Activated CD8-positive, alpha-beta memory T cell treated with anti-CD3 and anti-CD28 coated beads, Interleukin-2, amount 10 ng/mL, durations not matched to agents 7 days and 5 days (primary cell): ENCODE data around the gene IGSF9B. TPM values are rescaled to one million over a fixed set of nuclear protein-coding genes. Genes with fewer than 3 reads are reported as not detected.

Experiments used
- ATAC-seq: fragments of 150-1000 bp; cut with Tn5 transposase; one replicate; pipeline ENCODE4 v1.10.0; 2021; ENCODE audit warnings: moderate library complexity
- CTCF ChIA-PET: fragments of 350-600 bp; sonication (Branson Sonifier 250); formaldehyde crosslinking; loops from one replicate; lab custom pipeline; 2021; ENCODE audit warnings: antibody characterized with exemption; lab: Charles Lee
- DNase-seq: peaks from one replicate; pipeline ENCODE4 v3.0.0-alpha.2; 2020
- H3K27ac Mint-ChIP-seq: one replicate; pipeline ENCODE4 v1.8.0; 2021; ENCODE audit warnings: mild to moderate bottlenecking, mixed read lengths
- H3K27me3 Mint-ChIP-seq: one replicate; pipeline ENCODE4 v1.8.0; 2021; ENCODE audit warnings: mixed read lengths
- H3K36me3 Mint-ChIP-seq: one replicate; pipeline ENCODE4 v1.8.0; 2021; ENCODE audit warnings: mild to moderate bottlenecking, mixed read lengths
- H3K4me1 Mint-ChIP-seq: one replicate; pipeline ENCODE4 v1.8.0; 2021; ENCODE audit warnings: mixed read lengths
- H3K4me3 Mint-ChIP-seq: one replicate; pipeline ENCODE4 v1.8.0; 2021; ENCODE audit warnings: mild to moderate bottlenecking, moderate library complexity, mixed read lengths
- H3K9me3 Mint-ChIP-seq: one replicate; pipeline ENCODE4 v1.8.0; 2022; ENCODE audit warnings: low read depth, mixed read lengths
- total RNA-seq, 2 experiments: library from RNA; stranded (reverse); gene quantifications; one replicate each; pipeline ENCODE4 v1.2.3, GENCODE V29; 2021

IGSF9B gene
- total RNA-seq, 2 experiments from 2014 or later: 19.6 to 34.5 TPM

- no peaks in the 10 kb centered on the region for H3K9me3 Mint-ChIP-seq
- H3K27me3 Mint-ChIP-seq: no peaks in the 10 kb centered on the region
- no peak overlapping the region for H3K27ac Mint-ChIP-seq
- no peak for ATAC-seq
- peaks cover 3% of the 10 kb centered on the region for H3K36me3 Mint-ChIP-seq
- no peak overlapping the region for H3K4me3 Mint-ChIP-seq
- CTCF ChIA-PET: interaction anchor here (1.8 kb wide), 1 partner anchor 10 kb away, joined by 7 read pairs; no protein-coding TSS in a partner anchor
- H3K4me1 Mint-ChIP-seq: no peaks in the 10 kb centered on the region
- no peak for DNase-seq
Measured at GRCh38 chr11:133917921-133918607, 38.7 kb downstream of the IGSF9B start.

DNA sequence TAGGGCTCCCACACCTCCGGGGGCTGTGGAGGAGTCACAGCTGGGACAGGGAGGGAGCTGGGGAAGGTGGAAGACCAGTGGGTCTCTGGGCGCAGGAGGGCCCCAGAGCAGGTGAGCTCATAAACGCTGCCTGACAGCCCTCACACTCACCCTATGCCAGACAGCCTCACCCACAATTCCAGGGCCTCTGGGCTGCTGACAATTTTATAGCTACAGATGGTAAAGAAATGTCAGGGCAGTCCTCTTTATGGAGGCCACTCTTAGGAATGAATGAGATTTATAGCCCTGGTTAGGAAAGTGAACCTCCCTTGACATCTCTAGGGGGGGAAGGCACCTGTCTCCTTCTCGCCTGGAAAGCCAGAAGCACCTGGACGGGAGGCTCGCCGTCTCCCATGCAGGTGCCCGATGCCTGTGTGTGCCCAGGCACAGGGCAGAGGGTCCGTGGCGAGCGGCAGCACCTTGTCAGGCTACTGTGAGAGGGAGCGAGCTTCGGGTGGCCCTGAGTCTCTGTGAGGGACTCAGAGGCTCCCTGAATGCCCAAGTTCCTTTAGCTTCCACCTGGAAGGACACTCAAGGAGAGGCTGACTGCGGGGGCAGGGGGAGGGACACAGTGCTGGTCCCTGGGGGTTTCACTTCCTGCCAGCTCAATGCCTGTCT lies 39.9 kb downstream of the IGSF9B start:
- Mint-ChIP-seq H3K4me1 (no peaks in the 10 kb centered on the region), H3K27ac (no peak overlapping the region), H3K4me3 (no peak overlapping the region), H3K27me3 (no peaks in the 10 kb centered on the region), H3K9me3 (no peaks in the 10 kb centered on the region), H3K36me3 (peaks cover 3% of the 10 kb centered on the region)
- CTCF ChIA-PET: interaction anchor here (0.8 to 3.0 kb wide), 2 partner anchors 11 to 271 kb away, joined by 3 to 14 read pairs; no protein-coding TSS in a partner anchor
- ATAC-seq (no peak), DNase-seq (no peak)

DNA sequence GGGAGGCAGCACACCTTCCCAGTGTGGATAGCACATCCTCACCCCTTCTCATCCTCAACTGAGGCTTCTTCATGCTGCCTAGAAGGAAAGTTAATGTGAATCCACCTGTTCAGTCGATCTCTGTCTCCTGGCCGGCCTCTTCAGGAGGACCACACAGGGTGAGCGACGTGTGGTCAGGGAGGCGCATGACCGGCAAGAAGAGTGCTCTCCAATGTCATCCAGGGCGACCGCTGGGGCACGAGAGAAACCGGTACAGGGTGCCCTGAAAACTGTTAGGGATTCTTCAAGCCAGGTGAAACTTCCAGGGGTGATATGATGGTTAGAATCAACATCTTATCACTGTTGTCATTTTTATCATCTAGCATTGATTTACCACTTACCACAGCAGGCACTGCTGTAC lies 43.0 kb downstream of the IGSF9B start:
- CTCF ChIA-PET: no interaction called here
- Mint-ChIP-seq H3K4me1 (no peaks in the 10 kb centered on the region), H3K27me3 (no peaks in the 10 kb centered on the region), H3K36me3 (no peaks in the 10 kb centered on the region), H3K27ac (no peak overlapping the region), H3K4me3 (no peak overlapping the region), H3K9me3 (no peaks in the 10 kb centered on the region)
- no peak for ATAC-seq
- DNase-seq: no peak

- DNase-seq (no peak), ATAC-seq (no peak)
- Mint-ChIP-seq H3K4me3 (no peak overlapping the region), H3K36me3 (peaks cover 2% of the 10 kb centered on the region), H3K27me3 (no peaks in the 10 kb centered on the region), H3K27ac (no peak overlapping the region), H3K9me3 (no peaks in the 10 kb centered on the region), H3K4me1 (no peaks in the 10 kb centered on the region)
- CTCF ChIA-PET: no interaction called here
Measured at GRCh38 chr11:133911171-133911570, 45.6 kb downstream of the IGSF9B start.

DNA sequence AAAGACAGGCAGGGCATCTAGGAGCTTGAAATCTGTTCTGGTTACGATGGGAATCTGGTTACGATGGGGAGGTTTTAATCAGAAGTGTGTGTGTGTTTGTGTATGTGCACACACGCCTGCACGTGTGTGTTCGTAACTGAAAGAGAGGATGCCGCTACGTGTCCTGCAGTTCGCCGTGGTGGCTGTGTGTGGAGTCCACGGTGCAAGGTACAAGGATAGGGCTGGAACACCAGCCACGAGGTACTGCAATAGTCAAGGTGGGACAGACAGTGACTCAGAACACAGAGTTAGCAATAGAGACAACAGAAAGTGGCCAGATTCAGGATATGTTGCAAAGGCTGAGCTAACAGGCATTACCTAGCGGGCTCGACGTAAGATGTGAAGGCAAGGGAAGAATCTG lies 46.7 kb downstream of the IGSF9B start:
- CTCF ChIA-PET: no interaction called here
- H3K36me3 Mint-ChIP-seq: peaks cover 5% of the 10 kb centered on the region

GRCh38 chr11:133908827-133909226 lies 47.9 kb downstream of the IGSF9B start:
- Mint-ChIP-seq H3K36me3 (peaks cover 5% of the 10 kb centered on the region), H3K27me3 (no peaks in the 10 kb centered on the region), H3K4me3 (no peak overlapping the region), H3K27ac (no peak overlapping the region), H3K4me1 (no peaks in the 10 kb centered on the region), H3K9me3 (no peaks in the 10 kb centered on the region)
- no peak for ATAC-seq
- CTCF ChIA-PET: no interaction called here
- no peak for DNase-seq

More for the DNA sequence above, 46.7 kb downstream of the IGSF9B start:
- no peaks in the 10 kb centered on the region for H3K9me3 Mint-ChIP-seq
- H3K4me3 Mint-ChIP-seq: no peak overlapping the region
- ATAC-seq (no peak), DNase-seq (no peak)
- no peaks in the 10 kb centered on the region for H3K27me3 Mint-ChIP-seq
- H3K4me1 Mint-ChIP-seq: no peaks in the 10 kb centered on the region
- no peak overlapping the region for H3K27ac Mint-ChIP-seq

GRCh38 chr11:133907841-133908241 lies 48.9 kb downstream of the IGSF9B start:
- no peaks in the 10 kb centered on the region for H3K27me3 Mint-ChIP-seq
- no peaks in the 10 kb centered on the region for H3K4me1 Mint-ChIP-seq
- H3K27ac Mint-ChIP-seq: no peak overlapping the region
- CTCF ChIA-PET: no interaction called here
- DNase-seq: no peak
- no peaks in the 10 kb centered on the region for H3K9me3 Mint-ChIP-seq
- H3K4me3 Mint-ChIP-seq: no peak overlapping the region
- peaks cover 5% of the 10 kb centered on the region for H3K36me3 Mint-ChIP-seq
- ATAC-seq: no peak

DNA sequence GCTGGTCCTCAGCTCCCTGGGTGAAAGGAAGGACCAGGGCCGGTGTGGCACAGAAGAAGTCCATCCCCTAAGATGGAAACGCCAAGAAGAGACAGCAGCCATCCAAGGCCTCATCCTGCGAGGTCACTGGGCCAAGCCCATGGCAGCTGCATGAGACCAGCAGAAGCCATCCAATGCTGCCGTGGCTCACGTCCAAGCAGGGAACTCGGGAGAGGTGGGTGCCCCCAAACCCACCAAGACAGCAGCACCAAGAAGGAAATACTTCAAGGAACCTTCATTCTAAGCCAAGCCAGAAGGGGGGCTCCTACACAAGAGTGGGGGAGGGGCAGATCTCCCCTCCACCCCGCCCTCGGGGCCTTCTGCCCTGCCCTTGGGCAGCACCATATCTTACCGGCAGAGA lies 49.6 kb downstream of the IGSF9B start:
- ATAC-seq: no peak

DNA sequence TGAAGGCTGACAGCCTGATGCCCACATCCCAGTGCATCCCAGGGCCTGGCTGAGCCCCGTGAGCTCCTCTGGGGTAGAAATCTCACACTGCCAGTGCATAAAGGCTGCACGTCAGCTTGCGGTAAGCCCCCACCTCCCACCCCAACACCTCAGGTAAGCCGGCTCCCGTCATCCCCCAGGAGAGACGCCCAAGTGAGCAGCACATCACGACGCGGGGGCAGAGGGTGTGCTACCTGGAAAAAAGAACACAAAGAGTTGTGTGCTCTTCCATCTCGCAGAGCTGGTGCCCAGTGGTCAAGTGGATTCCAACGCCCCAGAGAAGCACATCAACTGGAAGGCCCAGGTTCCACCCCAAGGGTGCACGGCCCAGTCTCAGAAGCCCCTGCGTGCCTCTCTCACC lies 50.0 kb downstream of the IGSF9B start:
- Mint-ChIP-seq H3K4me3 (no peak overlapping the region), H3K27ac (no peak overlapping the region), H3K27me3 (no peaks in the 10 kb centered on the region), H3K36me3 (peaks cover 5% of the 10 kb centered on the region), H3K4me1 (no peaks in the 10 kb centered on the region), H3K9me3 (no peaks in the 10 kb centered on the region)
- CTCF ChIA-PET: no interaction called here
- DNase-seq (no peak), ATAC-seq (no peak)

More for the DNA sequence above, 49.6 kb downstream of the IGSF9B start:
- no peaks in the 10 kb centered on the region for H3K9me3 Mint-ChIP-seq
- no peaks in the 10 kb centered on the region for H3K27me3 Mint-ChIP-seq
- CTCF ChIA-PET: no interaction called here
- no peaks in the 10 kb centered on the region for H3K4me1 Mint-ChIP-seq
- H3K36me3 Mint-ChIP-seq: peaks cover 5% of the 10 kb centered on the region
- DNase-seq: no peak
- no peak overlapping the region for H3K4me3 Mint-ChIP-seq
- no peak overlapping the region for H3K27ac Mint-ChIP-seq

DNA sequence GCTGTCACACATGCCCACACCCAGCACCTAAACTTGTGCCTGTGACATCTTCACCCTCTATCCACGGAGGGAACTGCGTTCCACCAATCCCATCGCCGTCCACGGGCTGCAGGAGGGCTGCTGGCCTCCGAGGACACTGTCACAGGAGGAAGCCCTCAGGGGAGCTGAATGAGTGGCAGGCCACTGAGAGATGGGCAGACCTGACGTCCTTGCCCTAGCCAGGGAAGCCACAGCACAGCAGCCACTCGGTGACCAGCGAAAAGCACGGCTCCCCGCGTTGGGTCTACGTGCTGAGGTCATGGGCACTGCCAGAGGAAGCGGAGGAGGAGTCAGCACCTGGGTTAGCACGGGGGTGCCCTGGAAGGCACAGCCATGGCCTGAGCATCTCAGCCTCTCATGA lies 50.5 kb downstream of the IGSF9B start:
- ATAC-seq: no peak
- Mint-ChIP-seq H3K4me3 (no peak overlapping the region), H3K4me1 (no peaks in the 10 kb centered on the region), H3K27me3 (no peaks in the 10 kb centered on the region), H3K27ac (no peak overlapping the region), H3K9me3 (no peaks in the 10 kb centered on the region), H3K36me3 (peaks cover 5% of the 10 kb centered on the region)
- DNase-seq: no peak
- CTCF ChIA-PET: no interaction called here

GRCh38 chr11:133905677-133906156 lies 51.1 kb downstream of the IGSF9B start:
- H3K36me3 Mint-ChIP-seq: peaks cover 5% of the 10 kb centered on the region
- H3K9me3 Mint-ChIP-seq: no peaks in the 10 kb centered on the region
- H3K4me3 Mint-ChIP-seq: no peak overlapping the region
- CTCF ChIA-PET: no interaction called here
- DNase-seq (no peak), ATAC-seq (no peak)
- H3K27me3 Mint-ChIP-seq: no peaks in the 10 kb centered on the region
- no peaks in the 10 kb centered on the region for H3K4me1 Mint-ChIP-seq
- no peak overlapping the region for H3K27ac Mint-ChIP-seq

DNA sequence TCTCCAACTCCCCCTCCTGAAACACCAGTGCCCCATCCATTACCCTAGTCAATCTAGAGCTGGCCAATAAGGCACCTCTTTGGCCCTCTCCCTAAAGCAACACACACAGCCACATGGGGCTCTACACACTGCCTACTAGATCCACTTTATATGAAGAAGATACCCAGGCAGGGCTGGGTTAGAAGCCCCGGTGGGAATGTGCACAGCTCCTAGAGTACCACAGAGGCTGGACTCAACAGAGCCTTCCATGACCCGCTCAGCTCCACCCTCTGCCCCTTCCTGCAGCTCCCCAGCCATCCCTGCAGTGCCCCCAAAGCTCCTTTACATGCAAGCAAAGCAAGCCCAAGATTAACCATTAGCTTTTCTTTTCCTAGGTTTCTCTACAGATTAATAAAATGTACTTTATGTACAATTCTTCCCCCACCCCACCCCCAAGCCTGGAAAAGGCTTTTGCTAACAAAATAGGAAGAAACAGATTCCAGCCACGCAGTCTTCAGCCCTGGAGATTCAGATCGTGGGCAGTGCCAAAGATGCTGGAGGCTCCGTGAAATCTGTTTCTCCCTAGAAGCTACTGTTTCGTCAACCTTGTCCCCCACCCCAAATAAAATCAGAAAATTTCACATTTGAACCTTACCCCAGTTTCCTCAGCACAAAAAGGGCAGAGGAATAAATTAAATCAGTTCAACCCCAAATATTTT lies 51.8 kb downstream of the IGSF9B start:
- CTCF ChIA-PET: no interaction called here
- no peak for DNase-seq
- ATAC-seq: no peak

DNA sequence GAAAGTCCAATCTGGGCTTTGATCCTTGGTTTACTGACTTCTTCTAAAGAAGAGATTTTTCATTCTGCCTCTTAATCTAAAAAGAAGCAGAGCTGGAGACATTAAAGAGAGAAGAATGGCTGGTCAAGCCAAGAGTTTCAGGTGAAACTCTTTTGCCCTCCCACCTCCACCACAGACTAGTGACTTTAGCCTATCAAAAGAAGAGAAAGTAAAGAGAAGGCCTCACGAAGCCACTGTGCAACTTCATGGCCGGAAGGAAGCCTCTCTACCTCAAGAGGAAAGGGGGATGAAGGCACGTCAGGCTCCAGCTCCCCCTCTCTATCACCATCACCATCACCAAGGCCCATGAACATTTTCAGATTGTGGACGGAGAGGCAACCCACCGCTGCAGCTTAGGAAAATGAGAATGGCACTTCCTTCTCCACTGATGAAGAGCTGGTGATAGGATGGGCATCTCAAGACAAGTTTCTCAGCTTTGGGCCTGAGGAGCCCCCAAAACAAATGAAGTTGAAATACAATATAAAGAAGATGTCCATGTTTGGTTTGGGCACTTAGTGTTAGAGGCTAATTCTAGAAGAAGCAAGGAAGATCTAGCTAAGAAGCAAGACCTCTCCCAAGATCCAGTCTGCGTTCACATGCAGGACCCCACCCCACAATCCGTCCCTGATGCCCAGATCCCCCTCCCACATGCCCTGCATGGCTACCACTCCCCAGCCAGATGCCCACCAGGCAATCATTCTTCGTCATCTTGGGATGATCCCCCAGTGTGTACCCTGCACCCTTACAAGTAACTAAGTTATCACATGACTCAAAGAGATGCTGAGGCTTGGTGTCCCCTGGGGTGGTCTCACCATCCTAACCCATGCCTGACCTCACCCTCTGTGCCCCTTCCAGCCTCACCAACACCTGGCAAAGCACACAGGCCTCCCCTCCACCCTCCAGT lies 52.6 kb downstream of the IGSF9B start:
- no peak for DNase-seq
- no peaks in the 10 kb centered on the region for H3K4me1 Mint-ChIP-seq
- no peak overlapping the region for H3K27ac Mint-ChIP-seq
- no peak for ATAC-seq
- CTCF ChIA-PET: interaction anchor here (0.5 to 0.9 kb wide), 2 partner anchors 23 to 174 kb away, joined by 3 read pairs; no protein-coding TSS in a partner anchor
- H3K9me3 Mint-ChIP-seq: no peaks in the 10 kb centered on the region
- H3K27me3 Mint-ChIP-seq: no peaks in the 10 kb centered on the region
- peaks cover 5% of the 10 kb centered on the region for H3K36me3 Mint-ChIP-seq
- H3K4me3 Mint-ChIP-seq: no peak overlapping the region

More for the DNA sequence above, 51.8 kb downstream of the IGSF9B start:
- no peaks in the 10 kb centered on the region for H3K4me1 Mint-ChIP-seq
- H3K9me3 Mint-ChIP-seq: no peaks in the 10 kb centered on the region
- peaks cover 5% of the 10 kb centered on the region for H3K36me3 Mint-ChIP-seq
- no peak overlapping the region for H3K27ac Mint-ChIP-seq
- H3K27me3 Mint-ChIP-seq: no peaks in the 10 kb centered on the region
- H3K4me3 Mint-ChIP-seq: no peak overlapping the region
